K562 (cell line): ENCODE measurements around the gene NECTIN4. TPM values are rescaled to one million over a fixed set of nuclear protein-coding genes. Genes with fewer than 3 reads are reported as not detected.

Experiments used
- CBX2 ChIP-seq: fragments of 200-600 bp; sonication (generic); IDR thresholded peaks from one replicate; pipeline ENCODE4 v1.6.1; 2012; ENCODE audit warnings: mild to moderate bottlenecking, low read length, inconsistent platforms; ENCODE audit not compliant: insufficient read depth, poor library complexity, severe bottlenecking
- E2F3 ChIP-seq: fragments of 250-450 bp; sonication (Bioruptor Pico); IDR thresholded peaks from 2 replicates; pipeline ENCODE4 v1.4.0; 2020; ENCODE audit warnings: mild to moderate bottlenecking
- E4F1 ChIP-seq: fragments of 250-450 bp; sonication (Bioruptor Pico); IDR thresholded peaks from 2 replicates; pipeline ENCODE4 v1.5.0; 2021; ENCODE audit warnings: mild to moderate bottlenecking, borderline replicate concordance
- ETS1 ChIP-seq: conservative IDR thresholded peaks from 2 replicates; pipeline ENCODE4 v1.6.1; 2011; ENCODE audit warnings: low read depth, mild to moderate bottlenecking, low read length; ENCODE audit not compliant: control insufficient read depth
- ID3 ChIP-seq, 2 experiments: fragments of 250-450 bp in 1 of 2; fragments of 450-650 bp in 1 of 2; sonication (Bioruptor Pico) in 1 of 2; IDR thresholded peaks; 2 replicates each; pipeline versions ENCODE4 v1.6.1 to v1.8.0; 2016 to 2021; ENCODE audit warnings: mild to moderate bottlenecking in 2 of 2, moderate library complexity in 2 of 2, missing compliant biosample characterization in 1 of 2, missing genetic modification characterization in 1 of 2
- JUND ChIP-seq, 2 experiments: IDR thresholded peaks; 2 replicates in 1 of 2; 3 replicates in 1 of 2; pipeline ENCODE4 v1.6.1; 2011; ENCODE audit warnings: borderline replicate concordance in 2 of 2, low read depth in 2 of 2, low read length in 2 of 2, improper control_type of control experiment in 1 of 2, missing biosample characterization in 1 of 2, missing genetic modification characterization in 1 of 2, missing genetic modification reagents in 1 of 2
- MEIS2 ChIP-seq: fragments of 450-650 bp; IDR thresholded peaks from 2 replicates; pipeline ENCODE4 v1.6.1; 2014; ENCODE audit warnings: mild to moderate bottlenecking; ENCODE audit not compliant: partially characterized antibody
- ZBTB40 ChIP-seq, 2 experiments: fragments of 450-650 bp in 1 of 2; sonication (generic) in 1 of 2; formaldehyde crosslinking in 1 of 2; IDR thresholded peaks; 2 replicates each; pipeline versions ENCODE4 v1.7.1 to v1.9.0; 2016 to 2022; ENCODE audit warnings: inconsistent platforms in 1 of 2, mild to moderate bottlenecking in 1 of 2, missing genetic modification reagents in 1 of 2
- ZFP1 ChIP-seq: fragments of 450-650 bp; formaldehyde crosslinking; IDR thresholded peaks from 2 replicates; pipeline ENCODE4 v1.4.0; 2020; ENCODE audit warnings: mild to moderate bottlenecking, mixed read lengths
- ZNF583 ChIP-seq: fragments of 250-450 bp; sonication (Bioruptor Pico); IDR thresholded peaks from 2 replicates; pipeline ENCODE4 v1.4.0; 2020
- polyA plus RNA-seq, 8 experiments: library from polyadenylated mRNA; depleted of rRNA in 4 of 8; stranded (reverse) in 5 of 8; unstranded in 3 of 8; fragments of >200 nt; fragmentation: Nextera tagmentation in 2 of 8; fragmentation: Illumina TruSeq in 1 of 8; extraction: Ambion mirVana in 2 of 8; extraction: Trizol in 1 of 8; gene quantifications; 2 replicates each; pipeline versions ENCODE4 v1.2.1 to v1.2.3, GENCODE V29; 2011 to 2014; ENCODE audit warnings: inconsistent platforms in 1 of 8, missing spikeins in 1 of 8
- total RNA-seq, 7 experiments: library from RNA; depleted of rRNA in 6 of 7; stranded (reverse); fragments of >200 nt in 6 of 7; fragmentation: Illumina TruSeq in 2 of 7; extraction: Trizol in 2 of 7; gene quantifications; 2 replicates each; pipeline versions ENCODE4 v1.2.1 to v1.2.3, GENCODE V29; 2011 to 2021; ENCODE audit warnings: low replicate concordance in 1 of 7

The NECTIN4 gene
- total and polyA plus RNA-seq, 9 of the 15 experiments (the other 6 are each of a cell fraction or from before 2014, with no cell fraction given), result 0.01 to 0.09 TPM; not detected in 7

GRCh38 chr1:161044908-161045735 lies 44.2 kb downstream of the NECTIN4 start (continued):
- TF ChIP-seq ZBTB40 (IDR thresholded peaks at IDR 0.05) (0 out of 2 replicates have a peak, but pooled peaks have one; percentile 55), ZBTB40 (CRISPR knock-in tag; IDR thresholded peaks at IDR 0.05) (no peak), ETS1 (0 out of 2 replicates have a peak, but pooled peaks have one; percentile 30), ZFP1 (0 out of 2 replicates have a peak, but pooled peaks have one; percentile 25), MEIS2 (peak; percentile 40), ZNF583 (CRISPR knock-in tag) (no peak), E2F3 (CRISPR knock-in tag) (no peak), ID3 (CRISPR knock-in tag; IDR thresholded peaks at IDR 0.05) (no peak), ID3 (tag; IDR thresholded peaks at IDR 0.05) (no peak), JUND (IDR thresholded peaks at IDR 0.05; ENCODE audit: borderline replicate concordance, low read depth, low read length) (peak; percentile 7; the same call in 1 of the 2 replicates), JUND (tag; IDR thresholded peaks at IDR 0.05; ENCODE audit: borderline replicate concordance, low read depth, low read length) (no peak), E4F1 (CRISPR knock-in tag) (no peak), CBX2 (no peak)
